Middle frontal gyrus (tissue), 1 donor: ENCODE results near the gene NPC1L1.

ENCODE experiments used
- DNase-seq: peaks from one replicate; pipeline ENCODE4 v3.0.0-alpha.2; 2015; ENCODE audit warnings: low spot score; ENCODE audit errors: extremely low spot score

The NPC1L1 gene

GRCh38 chr7:44536090-44536489, 5.0 kb downstream of the NPC1L1 start:
- DNase-seq = no peak

DNA sequence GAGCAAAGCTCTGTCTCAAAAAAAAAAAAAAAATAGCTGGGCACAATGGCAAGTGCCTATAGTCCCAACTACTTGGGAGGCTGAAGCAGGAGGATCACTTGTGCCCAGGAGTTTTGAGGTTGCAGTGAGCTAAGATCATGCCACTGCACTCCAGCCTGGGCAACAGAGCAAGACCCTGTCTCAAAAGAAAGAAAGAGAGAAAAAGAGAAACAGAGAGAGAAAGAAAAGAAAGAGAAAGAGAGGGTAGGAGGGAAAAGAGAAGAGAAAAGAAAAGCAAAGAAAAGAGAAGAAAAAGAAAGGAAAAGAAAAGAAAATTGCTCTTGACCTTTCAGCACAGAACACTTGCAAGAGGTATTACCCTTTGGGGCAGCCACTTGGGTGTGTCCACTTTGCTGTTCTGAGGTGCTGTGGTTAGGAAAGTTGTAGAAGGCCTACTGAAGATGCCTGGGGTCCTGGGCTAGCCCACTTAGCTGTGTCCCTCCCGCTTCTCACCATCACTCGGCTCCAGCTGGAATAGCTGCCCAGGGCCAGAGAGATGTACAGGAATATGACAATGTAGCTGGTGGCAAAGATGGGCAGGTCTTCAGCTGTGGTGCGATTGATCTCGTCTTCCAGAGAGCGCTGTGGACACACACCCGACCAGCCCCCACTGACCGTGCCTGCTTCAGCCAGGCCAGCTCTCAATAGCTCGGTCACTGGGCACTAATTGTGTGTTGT, 5.6 kb downstream of the NPC1L1 start:
- no peak for DNase-seq

- DNase-seq = no peak
Measured at GRCh38 chr7:44534501-44534900, 6.6 kb downstream of the NPC1L1 start.

DNA sequence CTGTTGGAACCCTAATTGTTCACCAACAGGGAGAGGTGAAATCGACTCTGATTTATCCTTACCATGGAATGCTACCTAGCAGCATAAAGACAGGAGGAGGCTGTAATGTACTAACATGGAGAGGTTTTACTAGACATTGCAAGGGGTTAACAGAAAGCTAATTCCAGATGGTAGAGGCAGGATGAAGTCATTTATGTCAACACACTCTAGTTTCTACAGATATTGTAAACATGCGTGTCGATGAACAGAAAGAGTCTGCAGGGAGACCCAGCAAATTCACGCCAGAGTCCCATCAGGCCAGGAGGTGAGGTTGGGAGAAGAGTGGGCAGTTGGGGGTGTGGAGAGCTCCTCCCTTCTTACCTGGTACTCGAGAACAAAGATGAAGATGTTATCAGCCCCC, 7.0 kb downstream of the NPC1L1 start:
- DNase-seq = no peak

DNA sequence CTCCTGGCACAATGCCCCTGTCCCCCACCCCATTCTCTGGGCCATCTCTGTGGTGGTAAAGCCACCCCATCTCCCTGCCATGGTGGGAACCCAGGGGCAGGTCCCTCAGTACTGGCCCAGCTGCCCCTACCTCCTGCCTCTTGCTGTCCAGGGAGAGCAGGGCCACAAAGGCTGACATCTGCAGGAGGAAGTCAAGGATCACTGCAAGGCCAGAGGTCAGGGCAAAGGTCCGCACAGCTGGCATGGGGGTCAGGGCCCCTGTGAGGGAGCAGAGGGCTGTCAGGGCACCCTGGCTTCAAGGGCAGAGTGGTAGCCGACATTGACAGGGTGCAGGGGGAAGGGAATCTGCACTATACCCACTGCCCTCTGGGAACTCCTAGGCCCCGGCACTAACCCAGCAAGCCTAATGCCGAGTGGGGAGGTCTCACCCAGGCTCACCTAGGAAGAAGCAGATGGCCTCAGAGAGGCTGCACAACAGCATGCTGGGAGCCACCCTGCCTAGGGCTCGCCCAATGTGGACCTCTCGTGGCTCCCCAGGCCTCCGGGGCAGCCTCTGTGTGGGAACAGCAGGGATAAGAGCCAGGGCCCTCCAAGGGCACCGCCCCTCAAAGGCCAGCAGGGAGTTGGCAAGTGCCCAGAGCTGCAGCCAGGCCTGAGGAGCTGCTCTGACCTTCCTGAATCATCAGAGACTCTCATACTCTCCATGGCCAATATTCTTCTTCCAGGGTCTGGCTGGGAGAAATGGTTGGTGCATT, 7.7 kb downstream of the NPC1L1 start:
- no peak for DNase-seq

DNA sequence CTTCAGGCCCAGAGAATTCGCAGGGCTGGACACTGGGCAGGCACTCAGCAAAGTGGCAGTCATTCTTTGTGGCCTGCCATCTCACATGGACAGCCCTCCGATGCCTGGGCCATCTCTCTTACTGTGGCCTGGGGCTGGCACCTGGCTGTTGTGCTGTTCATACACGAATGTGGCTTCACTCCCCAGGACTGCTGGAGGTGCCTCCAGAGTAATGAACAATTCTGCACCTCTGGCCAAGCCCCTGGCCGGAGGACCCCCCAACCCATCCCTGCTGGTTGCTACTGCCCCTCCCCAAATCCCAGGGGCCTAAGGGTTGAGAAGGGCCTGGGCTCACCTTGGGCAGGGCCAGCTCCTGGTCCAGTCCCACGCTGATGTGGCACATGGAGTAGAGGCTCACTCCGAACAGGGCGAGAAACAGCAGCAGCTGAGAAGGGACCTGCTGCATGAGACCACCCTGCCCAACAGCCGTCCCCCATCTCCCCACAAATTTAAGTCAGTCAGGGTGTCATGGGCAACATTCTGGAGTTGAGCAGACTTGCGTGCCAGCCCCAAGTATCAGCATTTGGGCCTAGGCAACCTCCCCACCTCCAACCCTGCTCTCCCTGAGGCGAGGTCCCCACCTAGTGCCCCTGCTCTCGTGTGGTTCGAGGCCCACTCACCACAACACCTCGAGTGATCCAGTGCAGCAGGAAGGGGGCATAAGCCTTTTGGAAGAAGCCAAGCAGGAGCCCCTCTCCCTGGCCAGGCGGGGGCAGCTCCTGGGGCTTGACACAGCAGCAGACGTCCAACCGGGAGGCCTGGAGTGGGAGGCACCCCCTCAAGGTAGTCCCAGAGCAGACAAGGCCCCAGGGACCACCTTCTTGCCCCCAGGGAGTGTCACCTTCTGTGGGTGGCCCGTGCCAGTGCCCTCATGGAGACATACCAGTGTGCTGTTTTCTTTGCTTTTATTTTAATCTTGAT, 9.4 kb downstream of the NPC1L1 start:
- no peak for DNase-seq

GRCh38 chr7:44530990-44531389, 10.1 kb downstream of the NPC1L1 start:
- DNase-seq = no peak

DNA sequence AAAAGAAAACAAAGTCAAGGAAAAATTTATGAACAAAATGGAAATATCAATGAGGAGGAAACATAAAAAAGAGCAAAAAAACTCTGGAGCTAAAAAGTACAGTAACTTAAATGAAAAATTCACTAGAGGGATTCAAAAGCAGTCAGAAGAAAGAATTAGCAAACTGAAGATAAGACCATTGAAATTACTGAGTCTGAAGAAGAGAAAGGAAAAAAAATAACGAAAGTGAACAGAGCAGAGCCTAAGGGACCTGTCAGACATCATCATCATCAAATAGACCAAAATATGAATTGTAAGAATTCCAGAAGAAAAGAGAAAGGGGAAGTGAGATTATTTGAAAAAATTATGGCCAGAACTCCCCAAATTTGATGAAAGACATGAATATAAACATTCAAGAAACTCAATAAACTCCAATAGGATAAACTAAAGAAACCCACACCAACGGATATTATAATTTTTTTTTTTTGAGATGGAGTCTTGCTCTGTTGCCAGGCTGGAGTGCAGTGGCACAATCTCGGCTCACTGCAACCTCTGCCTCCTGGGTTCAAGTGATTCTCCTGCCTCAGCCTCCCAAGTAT, 16.2 kb downstream of the NPC1L1 start:
- no peak for DNase-seq

DNA sequence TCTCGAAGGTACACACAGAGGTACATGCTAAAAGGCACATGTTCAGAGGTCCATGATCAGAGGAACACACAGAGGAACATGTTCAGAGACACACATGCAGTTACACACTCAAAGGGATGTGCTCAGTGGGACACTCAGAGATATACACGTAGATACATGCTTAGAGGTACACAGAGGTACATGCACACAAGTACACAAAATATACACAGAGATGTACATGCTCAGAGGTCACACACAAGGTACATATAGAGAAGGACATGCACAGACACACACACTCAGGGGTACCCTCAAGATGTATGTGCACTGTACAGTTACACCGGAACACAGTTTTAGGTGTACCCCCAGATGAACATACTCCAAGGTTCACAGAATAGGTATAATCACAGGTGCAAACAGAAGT, 18.8 kb downstream of the NPC1L1 start:
- DNase-seq = no peak

- no peak for DNase-seq
Measured at GRCh38 chr7:44521347-44522095, 19.6 kb downstream of the NPC1L1 start.

- DNase-seq = no peak
Measured at GRCh38 chr7:44520574-44520973, 20.6 kb downstream of the NPC1L1 start.

GRCh38 chr7:44519546-44519945, 21.6 kb downstream of the NPC1L1 start:
- DNase-seq = no peak

DNA sequence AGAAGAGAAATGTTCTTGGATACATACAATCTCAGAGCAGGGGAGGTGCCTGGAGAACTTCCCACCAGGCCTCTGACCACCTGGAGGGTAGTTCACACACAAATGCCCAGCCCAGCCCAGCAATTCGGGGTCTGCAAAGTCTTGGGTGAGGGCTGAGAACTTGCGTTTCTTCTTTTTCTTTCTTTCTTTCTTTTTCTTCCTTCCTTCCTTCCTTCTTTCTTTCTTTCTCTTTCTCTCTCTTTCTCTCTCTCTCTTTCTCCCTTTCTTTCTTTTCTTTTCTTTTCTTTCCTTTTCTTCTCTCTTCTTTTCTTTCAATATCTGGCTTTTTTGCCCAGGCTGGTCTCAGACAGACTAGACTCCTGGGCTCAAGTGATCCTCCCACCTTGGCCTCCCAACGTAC, 22.4 kb downstream of the NPC1L1 start:
- no peak for DNase-seq

- no peak for DNase-seq
Measured at GRCh38 chr7:44517175-44517574, 24.0 kb downstream of the NPC1L1 start.

- no peak for DNase-seq
Measured at GRCh38 chr7:44515590-44516268, 25.4 kb downstream of the NPC1L1 start.

DNA sequence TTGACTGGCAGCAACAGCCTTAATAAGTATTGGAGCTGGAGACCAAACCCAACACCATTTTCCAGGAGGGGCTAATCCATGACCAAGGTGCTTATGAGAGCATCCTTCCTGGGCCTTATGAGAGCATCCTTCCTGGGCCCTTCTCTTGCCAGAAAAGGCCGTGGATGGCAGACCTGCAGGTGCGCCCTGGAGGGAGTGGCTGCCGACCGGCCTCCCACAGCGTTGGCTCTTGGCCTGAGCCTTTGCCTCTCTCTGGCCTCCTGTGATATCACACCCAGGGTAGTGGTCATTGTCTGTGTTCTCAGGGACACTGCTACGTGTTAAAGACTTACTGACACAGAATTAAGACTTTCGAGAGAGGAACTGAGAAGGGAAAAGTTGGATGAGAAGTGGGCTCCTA, 28.4 kb downstream of the NPC1L1 start:
- DNase-seq = no peak

DNA sequence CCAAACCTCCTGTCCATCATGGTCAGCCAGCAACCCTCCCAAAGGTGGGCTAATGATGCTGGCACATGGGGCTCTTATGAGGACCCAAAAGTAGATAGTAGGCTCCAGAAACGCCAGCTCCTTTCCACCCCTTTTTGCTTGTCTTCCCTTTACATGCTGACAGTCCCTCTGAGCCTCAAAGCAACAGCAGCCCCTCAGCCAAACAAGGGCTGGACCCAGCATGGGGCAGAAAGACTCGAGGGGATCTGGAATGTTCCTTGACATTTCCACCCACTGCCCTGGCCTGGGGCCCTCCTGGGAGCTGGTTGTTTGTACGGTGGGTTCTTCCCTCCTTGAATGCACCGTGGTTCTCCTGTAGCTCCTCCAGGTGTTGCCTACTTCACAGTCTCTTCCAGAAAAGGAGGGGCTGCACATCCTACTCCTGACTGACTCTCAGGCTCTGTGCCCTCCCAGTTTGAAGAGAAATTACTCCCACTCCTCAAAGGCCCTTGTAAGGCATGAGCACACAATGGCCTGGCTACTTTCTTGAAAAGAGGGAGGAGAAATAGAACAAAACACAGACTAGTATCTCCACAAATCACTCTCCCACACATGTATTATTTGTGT, 29.2 kb downstream of the NPC1L1 start:
- no peak for DNase-seq

DNA sequence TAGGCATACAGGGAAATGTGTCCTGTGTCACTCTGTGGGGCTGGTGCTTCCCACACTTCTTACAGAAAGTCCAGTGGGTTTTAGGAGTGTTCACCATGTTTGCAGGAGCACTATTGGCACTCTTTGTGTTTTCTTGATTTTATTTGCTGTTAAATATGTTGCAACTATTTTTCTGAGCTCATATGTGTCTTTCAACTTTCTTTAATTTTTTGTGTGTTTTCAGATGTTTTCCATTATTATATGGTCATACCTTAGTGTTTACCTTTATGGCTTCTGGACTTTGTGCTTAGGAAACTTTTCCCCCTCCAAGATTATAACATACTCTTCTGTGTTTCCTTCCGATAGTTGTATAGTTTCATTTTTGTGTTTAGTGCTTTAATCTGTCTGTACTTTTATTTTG, 29.9 kb downstream of the NPC1L1 start:
- no peak for DNase-seq

DNA sequence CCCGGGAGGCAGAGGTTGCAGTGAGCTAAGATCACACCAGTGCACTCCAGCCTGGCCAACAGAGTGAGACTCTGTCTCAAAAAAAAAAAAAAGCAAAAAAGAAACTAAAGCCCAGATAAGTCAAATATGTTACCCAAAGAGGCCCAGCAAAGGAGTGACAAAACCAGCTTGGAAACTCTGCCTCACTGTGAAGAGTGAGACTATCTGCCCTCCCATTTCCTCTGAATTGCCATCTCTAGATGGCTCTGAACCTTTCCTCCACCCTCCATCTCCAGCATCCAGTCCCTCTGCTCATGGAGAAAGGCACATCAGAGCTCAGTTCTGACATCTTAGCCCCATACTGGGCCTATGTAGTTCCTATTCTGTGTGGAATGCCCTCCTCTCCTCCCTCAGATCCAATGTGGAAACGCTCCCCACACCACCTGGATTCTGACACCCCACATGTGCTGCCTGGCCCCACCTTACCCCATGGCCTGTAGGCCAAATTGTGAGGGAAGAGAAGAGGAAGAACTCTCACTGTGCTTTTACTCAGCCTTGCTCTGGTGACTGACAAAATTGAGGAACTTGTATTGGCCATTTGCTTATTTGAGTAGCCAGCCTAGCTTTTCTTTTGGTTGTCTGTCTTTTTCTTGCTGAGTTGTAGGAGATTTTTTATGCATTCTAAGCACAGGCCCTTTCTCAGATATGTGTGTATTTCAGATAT, 32.7 kb downstream of the NPC1L1 start:
- DNase-seq = no peak
